GM12878 (cell line): Measurements from ENCODE around the gene HIVEP2. TPM values are rescaled to one million over a fixed set of nuclear protein-coding genes. Genes with fewer than 3 reads are reported as not detected.
A peak's percentile ranks its signal among the peaks of the same experiment; 100 is the strongest.

ENCODE experiments used
- BACH1 ChIP-seq: fragments of 450-650 bp; IDR thresholded peaks from 2 replicates; pipeline ENCODE4 v1.6.1; 2017; ENCODE audit warnings: mild to moderate bottlenecking, borderline replicate concordance
- BMI1 ChIP-seq: fragments of 450-650 bp; IDR thresholded peaks from 2 replicates; pipeline ENCODE4 v1.6.1; 2016; ENCODE audit warnings: mild to moderate bottlenecking, moderate library complexity, borderline replicate concordance
- DPF2 ChIP-seq: fragments of 450-650 bp; IDR thresholded peaks from 2 replicates; pipeline ENCODE4 v1.6.1; 2017; ENCODE audit warnings: mild to moderate bottlenecking
- EGR1 ChIP-seq, 2 experiments: IDR thresholded peaks; 1 replicate in 1 of 2; 2 replicates in 1 of 2; pipeline ENCODE4 v1.6.1; 2011 to 2012; ENCODE audit warnings: low read depth in 2 of 2, low read length in 2 of 2, borderline replicate concordance in 1 of 2, mild to moderate bottlenecking in 1 of 2, moderate library complexity in 1 of 2
- IKZF1 ChIP-seq: fragments of 450-650 bp; conservative IDR thresholded peaks from 2 replicates; pipeline ENCODE4 v1.6.1; 2017; ENCODE audit warnings: antibody characterized with exemption, mild to moderate bottlenecking
- IKZF2 ChIP-seq, 2 experiments: fragments of 450-650 bp; IDR thresholded peaks; 2 replicates each; pipeline ENCODE4 v1.6.1; 2017; ENCODE audit warnings: mild to moderate bottlenecking in 2 of 2, moderate library complexity in 2 of 2
- MYB ChIP-seq: fragments of 150-350 bp; IDR thresholded peaks from 2 replicates; pipeline ENCODE4 v1.6.1; 2014; ENCODE audit warnings: mild to moderate bottlenecking, low read depth, low read length, borderline replicate concordance
- NFYA ChIP-seq: IDR thresholded peaks from 2 replicates; pipeline ENCODE4 v1.6.1; 2011; ENCODE audit warnings: low read depth, mild to moderate bottlenecking, low read length, improper control_type of control experiment, borderline replicate concordance
- POLR2A ChIP-seq: IDR thresholded peaks from 2 replicates; pipeline ENCODE4 v1.6.1; 2011; ENCODE audit warnings: low read depth, mild to moderate bottlenecking, low read length
- YBX1 ChIP-seq: fragments of 450-650 bp; IDR thresholded peaks from 2 replicates; pipeline ENCODE4 v1.6.1; 2016; ENCODE audit warnings: antibody characterized with exemption
- ZBTB33 ChIP-seq: fragments of 450-650 bp; IDR thresholded peaks from 2 replicates; pipeline ENCODE4 v1.6.1; 2017; ENCODE audit warnings: mild to moderate bottlenecking
- ZBTB40 ChIP-seq: fragments of 450-650 bp; IDR thresholded peaks from 2 replicates; pipeline ENCODE4 v1.6.1; 2016; ENCODE audit warnings: mild to moderate bottlenecking, moderate library complexity, borderline replicate concordance
- polyA plus RNA-seq, 11 experiments: library from polyadenylated mRNA; depleted of rRNA in 4 of 11; unstranded in 6 of 11; stranded (reverse) in 5 of 11; fragments of >200 nt; fragmentation: Nextera tagmentation in 4 of 11; fragmentation: Illumina TruSeq in 1 of 11; extraction: Ambion mirVana in 4 of 11; extraction: Trizol in 1 of 11; gene quantifications; 1 replicate in 1 of 11; 2 replicates in 10 of 11; pipeline versions ENCODE4 v1.2.1 to v1.2.3, GENCODE V29; 2011 to 2016; ENCODE audit warnings: inconsistent platforms in 2 of 11, missing spikeins in 2 of 11, low read depth in 1 of 11
- total RNA-seq, 4 experiments: library from RNA; depleted of rRNA in 3 of 4; stranded (reverse); fragments of >200 nt in 3 of 4; fragmentation: Illumina TruSeq in 1 of 4; extraction: Trizol in 1 of 4; gene quantifications; 2 replicates each; pipeline versions ENCODE4 v1.2.1 to v1.2.3, GENCODE V29; 2013 to 2021
- TF ChIP-seq, protein P1 (sequence below): fragments of 450-650 bp; IDR thresholded peaks from 2 replicates; pipeline ENCODE4 v1.6.1; 2016; ENCODE audit warnings: mild to moderate bottlenecking
- TF ChIP-seq, protein P2 (sequence below): IDR thresholded peaks from 2 replicates; pipeline ENCODE4 v1.6.1; 2011; ENCODE audit warnings: borderline replicate concordance, low read depth, mild to moderate bottlenecking, moderate library complexity, low read length; ENCODE audit not compliant: insufficient read depth, poor library complexity, severe bottlenecking
- TF ChIP-seq, protein P3 (sequence below): fragments of 450-650 bp; IDR thresholded peaks from 2 replicates; pipeline ENCODE4 v1.6.1; 2017; ENCODE audit warnings: low read depth, mild to moderate bottlenecking, moderate library complexity

The HIVEP2 gene
- total and polyA plus RNA-seq, 10 of the 15 experiments (the other 5 are each of a cell fraction or from before 2014, with no cell fraction given): 1.2 to 15.7 (median 10.2) TPM

GRCh38 chr6:142935553-142936517 is 9.1 kb downstream of the HIVEP2 start (continued):
- TF ChIP-seq IKZF1: peak; percentile 51
- no peak for TF ChIP-seq ZBTB40
- no peak for TF ChIP-seq BMI1
- no peak for TF ChIP-seq MYB
- TF ChIP-seq DPF2: 0 out of 2 replicates have a peak, but pooled peaks have one; percentile 41
- TF ChIP-seq, protein P1, sequence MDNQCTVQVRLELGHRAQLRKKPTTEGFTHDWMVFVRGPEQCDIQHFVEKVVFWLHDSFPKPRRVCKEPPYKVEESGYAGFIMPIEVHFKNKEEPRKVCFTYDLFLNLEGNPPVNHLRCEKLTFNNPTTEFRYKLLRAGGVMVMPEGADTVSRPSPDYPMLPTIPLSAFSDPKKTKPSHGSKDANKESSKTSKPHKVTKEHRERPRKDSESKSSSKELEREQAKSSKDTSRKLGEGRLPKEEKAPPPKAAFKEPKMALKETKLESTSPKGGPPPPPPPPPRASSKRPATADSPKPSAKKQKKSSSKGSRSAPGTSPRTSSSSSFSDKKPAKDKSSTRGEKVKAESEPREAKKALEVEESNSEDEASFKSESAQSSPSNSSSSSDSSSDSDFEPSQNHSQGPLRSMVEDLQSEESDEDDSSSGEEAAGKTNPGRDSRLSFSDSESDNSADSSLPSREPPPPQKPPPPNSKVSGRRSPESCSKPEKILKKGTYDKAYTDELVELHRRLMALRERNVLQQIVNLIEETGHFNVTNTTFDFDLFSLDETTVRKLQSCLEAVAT: peak; percentile 57; the same call in 1 of the 2 replicates
- TF ChIP-seq YBX1: no peak
- TF ChIP-seq, protein P2, sequence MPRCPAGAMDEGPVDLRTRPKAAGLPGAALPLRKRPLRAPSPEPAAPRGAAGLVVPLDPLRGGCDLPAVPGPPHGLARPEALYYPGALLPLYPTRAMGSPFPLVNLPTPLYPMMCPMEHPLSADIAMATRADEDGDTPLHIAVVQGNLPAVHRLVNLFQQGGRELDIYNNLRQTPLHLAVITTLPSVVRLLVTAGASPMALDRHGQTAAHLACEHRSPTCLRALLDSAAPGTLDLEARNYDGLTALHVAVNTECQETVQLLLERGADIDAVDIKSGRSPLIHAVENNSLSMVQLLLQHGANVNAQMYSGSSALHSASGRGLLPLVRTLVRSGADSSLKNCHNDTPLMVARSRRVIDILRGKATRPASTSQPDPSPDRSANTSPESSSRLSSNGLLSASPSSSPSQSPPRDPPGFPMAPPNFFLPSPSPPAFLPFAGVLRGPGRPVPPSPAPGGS: no peak
- no peak for TF ChIP-seq BACH1
- TF ChIP-seq IKZF2 (IDR thresholded peaks at IDR 0.05): peak in 1 of 2 experiments; percentile 41; a peak in 1 of 4 replicates
- TF ChIP-seq, protein P3, sequence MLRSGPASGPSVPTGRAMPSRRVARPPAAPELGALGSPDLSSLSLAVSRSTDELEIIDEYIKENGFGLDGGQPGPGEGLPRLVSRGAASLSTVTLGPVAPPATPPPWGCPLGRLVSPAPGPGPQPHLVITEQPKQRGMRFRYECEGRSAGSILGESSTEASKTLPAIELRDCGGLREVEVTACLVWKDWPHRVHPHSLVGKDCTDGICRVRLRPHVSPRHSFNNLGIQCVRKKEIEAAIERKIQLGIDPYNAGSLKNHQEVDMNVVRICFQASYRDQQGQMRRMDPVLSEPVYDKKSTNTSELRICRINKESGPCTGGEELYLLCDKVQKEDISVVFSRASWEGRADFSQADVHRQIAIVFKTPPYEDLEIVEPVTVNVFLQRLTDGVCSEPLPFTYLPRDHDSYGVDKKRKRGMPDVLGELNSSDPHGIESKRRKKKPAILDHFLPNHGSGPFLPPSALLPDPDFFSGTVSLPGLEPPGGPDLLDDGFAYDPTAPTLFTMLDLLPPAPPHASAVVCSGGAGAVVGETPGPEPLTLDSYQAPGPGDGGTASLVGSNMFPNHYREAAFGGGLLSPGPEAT: no peak
- TF ChIP-seq POLR2A: no peak
- TF ChIP-seq ZBTB33: no peak
- no peak for TF ChIP-seq NFYA
- no peak for TF ChIP-seq EGR1 (IDR thresholded peaks at IDR 0.05; ENCODE audit: borderline replicate concordance in 1 of 2, low read depth in 2 of 2, low read length in 2 of 2)
